Hindlimb muscle (tissue), 1 donor: Measurements from ENCODE around the gene NSFL1C. TPM values are rescaled to one million over a fixed set of nuclear protein-coding genes. Genes with fewer than 3 reads are reported as not detected.
A peak's percentile ranks its signal among the peaks of the same experiment; 100 is the strongest.
"Not testable (repeated sequence)": the region's sequence is repeated elsewhere in the genome, so short reads cannot be mapped to it uniquely, and the experiment has no call there.

ENCODE experiments used
- DNase-seq: peaks from one replicate; pipeline ENCODE4 v3.0.0-alpha.2; 2013
- polyA plus RNA-seq: library from polyadenylated mRNA; unstranded; fragments of 120-200 nt; gene quantifications from one replicate; pipeline ENCODE4 v1.2.1, GENCODE V29; 2013; ENCODE audit not compliant: insufficient read length

Gene NSFL1C
- polyA plus RNA-seq, result 75.3 TPM

DNA sequence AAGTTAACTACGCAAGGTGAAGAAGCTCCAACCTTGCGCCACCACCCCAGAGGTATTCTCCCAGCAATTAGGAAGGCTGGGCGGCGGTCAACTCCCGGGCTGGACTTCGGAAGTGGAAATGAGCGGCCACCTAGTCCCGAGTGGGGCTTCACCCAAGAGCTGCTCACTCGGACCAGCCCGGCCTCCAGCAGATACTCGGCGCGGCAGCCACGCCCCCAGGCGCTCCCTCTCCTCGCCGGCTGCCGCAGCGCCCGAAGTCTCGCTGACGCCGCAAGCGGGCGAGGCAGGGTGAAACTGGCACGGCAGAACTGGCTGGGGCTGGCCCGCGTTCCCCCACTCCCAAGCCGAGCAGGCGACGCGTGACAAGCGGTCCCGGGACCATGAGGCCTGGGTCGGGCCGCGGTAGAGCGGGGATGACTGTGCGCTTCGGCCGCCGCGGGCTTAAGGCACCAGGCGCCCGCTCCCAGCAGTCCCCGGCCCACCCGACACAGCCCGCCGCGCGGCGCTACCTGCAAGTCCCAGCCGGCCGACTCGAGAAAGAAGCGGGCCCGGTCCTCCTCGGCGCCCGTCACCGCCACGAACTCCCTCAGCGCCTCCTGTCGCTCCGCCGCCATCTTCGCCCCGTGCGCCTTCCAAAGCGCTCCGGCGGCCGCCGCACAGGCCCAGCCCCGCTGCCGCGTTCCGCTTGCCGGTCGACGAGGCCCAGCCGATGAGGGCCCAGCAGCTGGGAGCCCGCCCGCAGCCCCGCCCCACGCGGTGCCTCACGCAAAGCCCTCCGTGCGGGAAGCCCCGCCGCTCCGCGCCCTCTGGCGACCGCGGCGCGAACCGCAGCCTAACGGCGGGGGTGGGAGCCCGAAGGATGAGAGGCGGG lies at the start of gene NSFL1C:
Gene NSFL1C, minus strand, starts transcription at position 639 of the 871 bp plus-strand sequence. Its CDS starts 25 bp downstream, at position 614.
- DNase-seq, result peak; percentile 97

DNA sequence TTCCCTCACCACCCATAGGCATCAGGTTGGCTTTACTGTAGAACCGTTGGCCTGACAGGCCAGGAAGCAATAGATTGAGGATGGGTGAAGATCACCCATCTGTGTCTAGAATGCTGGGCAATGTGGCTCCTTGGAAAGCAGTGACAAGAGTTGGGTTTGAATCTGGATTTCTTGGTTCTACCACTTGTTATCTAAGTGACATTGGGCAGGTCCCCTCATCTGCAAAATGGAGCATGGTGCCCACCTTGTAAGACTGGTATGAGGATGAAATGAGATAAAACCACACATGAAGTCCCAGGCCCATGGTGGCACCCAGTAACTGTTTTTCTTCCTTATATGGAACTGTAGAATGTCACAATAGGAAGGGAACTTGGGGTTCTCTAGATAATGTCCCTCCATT lies 47.2 kb upstream of the NSFL1C start:
- no peak for DNase-seq

- no peak for DNase-seq
Observed at GRCh38 chr20:1509237-1509636, 42.6 kb upstream of the NSFL1C start.

GRCh38 chr20:1508574-1508973 lies 41.9 kb upstream of the NSFL1C start:
- no peak for DNase-seq

DNA sequence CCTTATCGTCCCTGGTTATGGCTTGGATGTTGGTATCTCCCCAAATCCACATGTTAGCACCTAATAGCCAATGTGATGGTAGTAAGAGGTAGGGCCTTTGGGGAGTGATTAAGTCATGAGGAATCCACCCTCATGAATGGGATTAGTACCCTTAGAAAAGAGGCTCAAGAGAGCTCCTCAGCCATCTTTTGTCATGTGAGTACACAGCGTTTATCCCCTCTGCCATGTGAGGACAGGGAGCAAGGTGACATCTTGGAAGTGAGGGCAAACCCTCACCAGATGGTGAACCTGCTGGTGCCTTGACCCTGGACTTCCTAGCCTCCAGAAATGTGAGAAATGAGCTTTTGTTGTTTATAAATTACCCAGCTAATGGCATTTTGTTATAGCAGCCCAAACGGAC lies 40.6 kb upstream of the NSFL1C start:
- no peak for DNase-seq

DNA sequence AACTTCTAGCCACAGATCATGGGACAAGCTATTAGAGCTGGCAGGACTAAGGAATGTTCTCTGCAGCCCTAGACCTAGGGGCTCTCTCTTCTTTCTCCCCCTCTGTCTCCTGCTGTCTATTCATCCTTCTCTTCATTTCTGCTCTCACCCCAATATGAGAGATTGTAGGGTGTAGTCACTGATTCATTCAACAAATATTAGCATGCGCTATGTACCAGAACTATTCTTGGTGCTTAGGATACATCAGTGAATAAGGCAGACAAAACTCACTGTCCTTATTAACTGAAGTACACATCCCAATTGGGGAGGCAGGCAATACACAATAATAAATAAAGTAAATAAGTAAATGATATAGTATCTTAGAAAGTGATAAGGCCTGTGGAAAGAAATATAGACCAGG lies 39.2 kb upstream of the NSFL1C start:
- DNase-seq, result no peak

GRCh38 chr20:1505361-1505760 lies 38.7 kb upstream of the NSFL1C start:
- DNase-seq, result no peak

DNA sequence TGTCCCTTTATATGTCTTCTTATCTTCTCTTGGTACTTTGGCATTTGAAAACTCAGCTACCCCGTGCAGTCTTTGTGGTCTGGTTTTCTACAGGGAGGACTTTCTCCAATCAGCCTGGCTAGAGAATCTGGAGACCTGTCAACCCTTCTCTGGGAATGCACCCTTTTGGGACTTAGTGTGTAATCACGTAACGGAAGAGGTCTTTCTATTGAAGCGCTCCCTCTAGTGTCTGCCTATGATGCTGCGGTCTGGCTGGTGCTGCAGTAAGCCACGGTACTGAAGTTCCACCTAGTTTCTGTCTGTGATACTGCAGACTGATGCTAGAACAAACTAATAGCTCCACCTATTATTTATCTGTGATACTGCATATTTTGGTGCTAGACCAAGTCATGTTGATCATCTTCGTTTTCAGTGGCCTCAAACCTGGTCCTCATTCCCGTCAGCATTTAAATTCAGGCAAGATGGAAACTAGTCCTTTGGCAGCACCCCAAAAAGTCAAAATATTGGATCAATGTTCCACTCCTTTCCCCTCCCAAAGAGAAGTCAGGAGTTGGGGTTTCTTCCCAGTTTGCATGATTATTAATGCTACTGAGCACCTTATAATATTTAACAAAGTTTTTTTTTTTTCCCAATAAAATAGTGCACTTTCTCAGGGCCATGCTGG lies 37.0 kb upstream of the NSFL1C start:
- DNase-seq, result peak; percentile 46

DNA sequence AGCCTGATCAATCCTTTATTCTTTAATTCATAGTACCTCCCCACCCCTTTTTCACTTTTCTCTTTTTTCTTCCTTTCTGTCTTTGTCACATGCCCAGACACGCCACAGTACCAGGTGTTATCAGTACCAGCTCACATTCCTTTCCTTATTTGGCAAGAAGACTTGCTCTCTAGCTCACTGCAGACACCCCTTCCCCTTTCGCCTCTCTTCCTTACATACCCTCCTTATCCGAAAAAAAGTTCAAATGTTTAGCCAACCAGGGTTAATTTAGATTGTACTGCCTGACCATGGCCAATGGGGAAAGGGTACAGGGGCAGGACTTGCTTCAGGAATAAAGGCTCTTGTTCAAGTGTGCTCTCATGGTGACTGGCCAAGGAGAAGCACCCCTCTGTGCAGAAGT lies 33.8 kb upstream of the NSFL1C start:
- DNase-seq, result no peak

DNA sequence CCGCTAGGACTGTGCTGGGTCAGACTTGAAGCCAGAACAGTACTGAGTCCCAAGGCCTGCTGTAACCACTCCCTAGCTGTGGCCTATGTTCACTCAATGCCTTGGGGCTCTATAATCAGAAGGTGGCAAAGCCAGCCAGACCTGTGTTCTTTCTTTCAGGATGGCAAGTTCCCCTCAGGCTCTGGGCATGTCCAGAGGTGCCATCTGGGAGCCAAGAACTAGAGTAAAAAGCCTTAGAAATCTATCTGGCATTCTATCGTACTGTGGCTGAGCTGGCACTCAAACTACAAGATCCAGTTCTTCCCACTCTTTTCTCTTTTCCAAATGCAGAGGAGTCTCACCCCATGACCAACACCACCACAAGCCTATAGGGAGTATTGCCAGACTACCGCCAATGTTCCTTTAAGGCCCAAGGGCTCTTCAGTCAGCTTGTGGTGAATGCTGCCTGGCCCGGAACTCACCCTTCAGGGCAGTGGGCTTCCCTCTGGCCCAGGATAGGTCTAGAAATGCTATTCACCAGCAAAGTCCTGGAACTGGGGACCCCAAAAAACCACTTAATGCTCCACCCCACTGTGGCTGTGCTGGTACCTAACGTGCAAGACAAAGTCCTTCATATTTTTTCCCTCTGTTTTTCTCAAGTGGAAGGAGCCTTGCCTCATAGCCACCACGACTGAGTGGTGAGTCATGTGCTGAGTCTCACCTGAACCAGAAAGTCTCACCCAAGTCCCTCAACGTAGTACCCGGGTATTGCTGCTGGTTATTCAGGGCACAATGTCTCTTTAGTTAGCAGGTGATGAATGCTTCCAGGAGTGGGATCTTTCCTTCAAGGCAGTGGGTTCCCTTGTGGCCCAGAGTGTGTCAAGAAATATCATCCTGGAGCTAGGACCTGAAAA lies 33.1 kb upstream of the NSFL1C start:
- DNase-seq, result no peak

GRCh38 chr20:1497371-1497770 lies 30.7 kb upstream of the NSFL1C start:
- DNase-seq, result not testable (repeated sequence)

DNA sequence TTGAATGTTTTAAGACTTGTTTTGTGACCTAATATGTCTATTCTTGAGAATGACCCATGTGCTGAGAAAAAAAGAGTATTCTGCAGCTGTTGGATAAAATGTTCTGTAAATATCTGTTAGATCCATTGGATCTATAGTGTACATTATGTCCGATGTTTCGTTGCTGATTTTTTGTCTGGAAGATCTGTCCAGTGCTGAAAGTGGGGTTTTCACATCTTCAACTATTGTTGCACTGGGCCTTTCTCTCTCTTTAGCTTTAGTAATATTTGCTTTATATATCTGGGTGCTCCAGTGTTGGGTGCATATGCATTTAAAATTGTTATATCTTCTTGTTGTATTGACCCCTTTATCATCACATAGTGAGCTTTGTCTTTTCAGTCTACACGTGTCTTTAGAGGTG lies 30.3 kb upstream of the NSFL1C start:
- DNase-seq, result no peak

DNA sequence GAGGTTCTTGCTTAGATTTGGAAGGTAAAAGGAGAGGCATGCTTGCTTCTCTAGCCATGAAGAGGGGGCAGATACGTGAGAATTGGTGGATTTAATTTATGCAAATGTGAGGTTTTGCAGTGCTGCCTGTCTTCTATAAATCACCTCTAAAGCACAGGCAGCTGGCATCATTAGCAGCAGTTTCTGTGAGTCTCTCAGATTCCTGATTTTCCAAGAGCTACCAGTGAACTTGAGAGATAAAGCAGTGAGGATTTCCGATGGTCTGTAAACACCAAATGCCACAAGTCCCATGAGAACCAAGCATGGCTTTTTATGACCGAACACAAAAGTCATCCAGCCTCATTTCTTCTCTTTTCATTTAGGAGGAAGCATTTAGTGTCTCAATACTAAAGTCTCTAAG lies 27.8 kb upstream of the NSFL1C start:
- DNase-seq, result no peak

- no peak for DNase-seq
Observed at GRCh38 chr20:1493536-1493935, 26.9 kb upstream of the NSFL1C start.

- no peak for DNase-seq
Observed at GRCh38 chr20:1491860-1492642, 25.4 kb upstream of the NSFL1C start.

GRCh38 chr20:1491281-1491840 lies 24.7 kb upstream of the NSFL1C start, which contains the start of gene SIRPB2:
Gene SIRPB2, minus strand, starts transcription at chr20:1491420. Its CDS starts 61 bp downstream, at chr20:1491359.
- no peak for DNase-seq

GRCh38 chr20:1490643-1491195 lies 24.1 kb upstream of the NSFL1C start:
- DNase-seq, result no peak

DNA sequence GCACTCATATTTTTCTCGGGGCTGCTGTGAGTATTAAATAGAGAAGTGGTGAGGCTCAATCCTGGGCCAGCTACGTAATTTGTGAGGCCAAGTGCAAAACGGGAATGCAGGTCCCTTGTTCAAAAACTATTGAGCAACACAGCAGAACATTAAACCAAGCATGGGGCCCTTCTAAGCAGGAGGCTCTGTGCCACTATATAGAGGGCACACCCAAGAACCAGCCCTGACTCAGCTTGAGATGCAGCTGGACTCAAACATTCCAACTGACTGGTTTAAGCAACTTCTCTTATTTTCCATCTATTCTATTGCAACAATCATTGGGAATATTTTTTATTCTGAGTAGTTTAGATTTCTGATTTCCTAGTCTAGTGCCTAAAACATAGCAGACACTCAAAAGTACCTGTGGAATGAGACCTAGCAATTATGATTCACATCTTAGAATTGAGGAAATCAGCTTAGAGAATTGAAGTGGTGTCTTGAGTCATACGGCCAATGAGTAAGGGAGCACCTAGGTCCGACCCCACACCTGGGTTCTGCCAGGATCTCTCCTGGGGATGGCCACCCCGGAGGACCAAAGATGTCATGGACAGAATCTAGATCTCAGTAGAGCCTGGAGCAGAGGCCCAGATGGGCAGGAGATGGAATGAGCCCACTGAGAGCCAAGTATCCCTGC lies 23.3 kb upstream of the NSFL1C start:
- no peak for DNase-seq

GRCh38 chr20:1489325-1489724 lies 22.7 kb upstream of the NSFL1C start:
- no peak for DNase-seq

DNA sequence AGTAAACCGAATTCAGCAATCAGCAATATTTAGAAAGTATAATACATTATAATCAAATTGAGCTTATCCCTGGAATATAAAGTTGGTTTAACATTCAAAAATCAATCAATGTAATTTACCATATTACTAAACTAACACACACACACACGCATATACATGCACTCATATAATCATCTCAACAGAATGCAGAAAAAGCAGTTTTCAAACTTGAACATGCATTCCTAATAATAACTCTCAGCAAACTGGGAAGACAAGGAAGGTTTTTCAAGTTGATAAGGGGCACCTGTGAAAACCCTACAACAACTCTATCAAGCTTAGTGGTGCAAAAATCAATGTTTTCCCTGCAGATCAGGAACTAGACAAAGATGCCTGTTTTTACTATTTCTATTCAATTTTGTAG lies 19.9 kb upstream of the NSFL1C start:
- DNase-seq, result no peak
